PC-9 (cell line): ENCODE results near the gene NCLN. TPM values are rescaled to one million over a fixed set of nuclear protein-coding genes. Genes with fewer than 3 reads are reported as not detected.

ENCODE experiments used
- BruUV-seq: library from RNA; stranded (reverse); fragments of 400-500 nt; replicated peaks from 2 replicates; lab custom pipeline; 2021; lab: Mats Ljungman, UMichigan
- CTCF ChIA-PET: fragments of 300-600 bp; sonication (Branson Sonifier 250); formaldehyde crosslinking; loops from one replicate; lab custom pipeline; 2022; ENCODE audit warnings: antibody characterized with exemption; lab: Charles Lee
- POLR2A ChIA-PET: fragments of 300-600 bp; sonication (Branson Sonifier 250); formaldehyde crosslinking; loops from one replicate; lab custom pipeline; 2022; ENCODE audit warnings: antibody characterized with exemption; ENCODE audit not compliant: unreplicated experiment; lab: Charles Lee
- DNase-seq, 2 experiments: peaks; one replicate each; pipeline versions ENCODE4 v3.0.0 to v3.0.0-alpha.2; 2015 to 2022; ENCODE audit warnings: mixed read lengths in 1 of 2
- H2AFZ ChIP-seq: fragments of 200-600 bp; sonication (generic); 2 replicates; pipeline ENCODE4 v1.8.1; 2017; ENCODE audit warnings: antibody characterized with exemption
- H3F3A ChIP-seq: fragments of 200-600 bp; sonication (generic); 2 replicates; pipeline ENCODE4 v1.8.1; 2017; ENCODE audit warnings: antibody characterized with exemption, mild to moderate bottlenecking, low read depth; ENCODE audit not compliant: insufficient read depth
- H3K27ac ChIP-seq: fragments of 200-600 bp; sonication (generic); 2 replicates; pipeline ENCODE4 v1.6.1; 2016; ENCODE audit warnings: mixed run types
- H3K27me3 ChIP-seq: fragments of 200-600 bp; sonication (generic); 2 replicates; pipeline ENCODE4 v1.6.1; 2016; ENCODE audit warnings: low read depth, mixed run types; ENCODE audit not compliant: insufficient read depth
- H3K36me3 ChIP-seq: fragments of 200-600 bp; sonication (generic); 2 replicates; pipeline ENCODE4 v1.6.1; 2016; ENCODE audit warnings: low read depth, mixed run types
- H3K4me1 ChIP-seq: fragments of 200-600 bp; sonication (generic); replicated peaks from 2 replicates; pipeline ENCODE4 v1.6.1; 2016; ENCODE audit warnings: mixed run types; ENCODE audit not compliant: insufficient read depth
- H3K4me2 ChIP-seq: fragments of 200-600 bp; sonication (generic); 2 replicates; pipeline ENCODE4 v1.6.1; 2017; ENCODE audit warnings: mixed run types
- H3K4me3 ChIP-seq: fragments of 200-600 bp; sonication (generic); 2 replicates; pipeline ENCODE4 v1.6.1; 2016; ENCODE audit warnings: mixed run types
- H3K79me2 ChIP-seq: fragments of 200-600 bp; sonication (generic); 2 replicates; pipeline ENCODE4 v1.6.1; 2017; ENCODE audit warnings: low read depth, mixed run types
- H3K9me2 ChIP-seq: fragments of 200-600 bp; sonication (generic); 2 replicates; pipeline ENCODE4 v1.8.1; 2017; ENCODE audit warnings: mild to moderate bottlenecking; ENCODE audit not compliant: insufficient read depth
- H3K9me3 ChIP-seq: fragments of 200-600 bp; sonication (generic); 2 replicates; pipeline ENCODE4 v1.8.1; 2016; ENCODE audit warnings: low read depth; ENCODE audit not compliant: insufficient read depth
- H4K20me1 ChIP-seq: fragments of 200-600 bp; sonication (generic); 2 replicates; pipeline ENCODE4 v1.8.1; 2017; ENCODE audit not compliant: insufficient read depth
- EZH2 ChIP-seq: fragments of 200-600 bp; sonication (generic); IDR thresholded peaks from 2 replicates; pipeline ENCODE4 v1.8.0; 2017; ENCODE audit warnings: antibody characterized with exemption, low read depth
- intact Hi-C: fragments of 100-400 bp; cut with micrococcal nuclease; formaldehyde crosslinking; loops from one replicate; pipeline ENCODE4 v1.10.0; 2022; ENCODE audit not compliant: unreplicated experiment
- total RNA-seq: library from RNA; stranded (reverse); gene quantifications from 2 replicates; pipeline ENCODE4 v1.2.3, GENCODE V29; 2021
- TF ChIP-seq, protein P1 (sequence below): fragments of 200-600 bp; sonication (generic); conservative IDR thresholded peaks from 2 replicates; pipeline ENCODE4 v1.6.1; 2017; ENCODE audit warnings: mixed run types, antibody characterized with exemption, mild to moderate bottlenecking, moderate library complexity

The NCLN gene
- total RNA-seq, 1 experiment from 2014 or later = 61.4 TPM

DNA sequence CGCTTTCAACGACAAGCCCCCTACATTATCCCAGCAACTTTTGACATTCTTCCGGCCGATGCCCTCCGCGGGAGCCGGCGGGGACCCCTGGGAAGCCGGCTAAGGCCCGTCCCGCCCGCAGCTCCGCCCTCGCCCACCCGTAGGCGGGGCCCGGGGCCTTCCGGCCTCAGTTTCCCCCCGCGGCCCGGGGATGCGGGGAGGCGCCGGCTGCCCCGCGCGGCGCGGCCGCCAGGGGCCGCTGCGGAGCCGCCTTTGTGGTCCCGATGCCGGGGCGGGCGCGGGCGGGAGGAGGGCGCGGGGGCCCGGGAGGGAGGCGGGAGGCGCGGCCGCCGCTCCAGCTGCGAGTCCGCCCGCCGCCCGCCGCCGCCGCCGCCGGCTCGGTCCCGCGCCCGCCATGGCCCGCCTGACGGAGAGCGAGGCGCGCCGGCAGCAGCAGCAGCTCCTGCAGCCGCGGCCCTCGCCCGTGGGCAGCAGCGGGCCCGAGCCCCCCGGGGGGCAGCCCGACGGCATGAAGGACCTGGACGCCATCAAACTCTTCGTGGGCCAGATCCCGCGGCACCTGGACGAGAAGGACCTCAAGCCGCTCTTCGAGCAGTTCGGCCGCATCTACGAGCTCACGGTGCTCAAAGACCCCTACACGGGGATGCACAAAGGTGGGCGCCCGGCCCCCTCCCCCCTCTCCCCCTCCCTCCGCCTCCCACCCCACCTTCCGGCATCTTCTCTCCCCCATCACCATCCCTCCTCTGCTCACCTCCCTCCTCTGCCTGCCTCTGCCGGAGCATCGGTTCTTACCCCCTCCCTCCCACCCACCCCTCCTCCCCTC, 38.8 kb downstream of the NCLN start, which contains the start of gene CELF5:
Gene CELF5, plus strand, starts transcription at position 316 of the 823 bp plus-strand sequence. Its CDS starts 79 bp downstream, at position 395.
- ChIA-PET POLR2A (no interaction called here), CTCF (no interaction called here)
- no peaks in the 10 kb centered on the region for H3K9me3 ChIP-seq
- intact Hi-C loops = no loop called here
- peak in 1 of 2 experiments; percentile 38 for DNase-seq
- H3K4me1 ChIP-seq = no peaks in the 10 kb centered on the region
- H4K20me1 ChIP-seq = no peaks in the 10 kb centered on the region
- no peaks in the 10 kb centered on the region for H3K9me2 ChIP-seq
- no peak within 1 kb of the TSS for H3K4me3 ChIP-seq
- no peaks in the 10 kb centered on the region for H3F3A ChIP-seq
- H3K79me2 ChIP-seq = no peaks in the 10 kb centered on the region
- H3K27ac ChIP-seq = no peak within 1 kb of the TSS
- BruUV-seq = no TSS peak
- TF ChIP-seq, protein P1, sequence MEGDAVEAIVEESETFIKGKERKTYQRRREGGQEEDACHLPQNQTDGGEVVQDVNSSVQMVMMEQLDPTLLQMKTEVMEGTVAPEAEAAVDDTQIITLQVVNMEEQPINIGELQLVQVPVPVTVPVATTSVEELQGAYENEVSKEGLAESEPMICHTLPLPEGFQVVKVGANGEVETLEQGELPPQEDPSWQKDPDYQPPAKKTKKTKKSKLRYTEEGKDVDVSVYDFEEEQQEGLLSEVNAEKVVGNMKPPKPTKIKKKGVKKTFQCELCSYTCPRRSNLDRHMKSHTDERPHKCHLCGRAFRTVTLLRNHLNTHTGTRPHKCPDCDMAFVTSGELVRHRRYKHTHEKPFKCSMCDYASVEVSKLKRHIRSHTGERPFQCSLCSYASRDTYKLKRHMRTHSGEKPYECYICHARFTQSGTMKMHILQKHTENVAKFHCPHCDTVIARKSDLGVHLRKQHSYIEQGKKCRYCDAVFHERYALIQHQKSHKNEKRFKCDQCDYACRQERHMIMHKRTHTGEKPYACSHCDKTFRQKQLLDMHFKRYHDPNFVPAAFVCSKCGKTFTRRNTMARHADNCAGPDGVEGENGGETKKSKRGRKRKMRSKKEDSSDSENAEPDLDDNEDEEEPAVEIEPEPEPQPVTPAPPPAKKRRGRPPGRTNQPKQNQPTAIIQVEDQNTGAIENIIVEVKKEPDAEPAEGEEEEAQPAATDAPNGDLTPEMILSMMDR = peak; percentile 50
- no peak for TF ChIP-seq EZH2
- no peaks in the 10 kb centered on the region for H3K36me3 ChIP-seq
- no peak within 1 kb of the TSS for H2AFZ ChIP-seq
- H3K4me2 ChIP-seq = no peak within 1 kb of the TSS; the same call in 1 of the 2 replicates
- H3K27me3 ChIP-seq = 0 out of 2 replicates have a peak, but pooled peaks cover 8% of the 10 kb centered on the region

DNA sequence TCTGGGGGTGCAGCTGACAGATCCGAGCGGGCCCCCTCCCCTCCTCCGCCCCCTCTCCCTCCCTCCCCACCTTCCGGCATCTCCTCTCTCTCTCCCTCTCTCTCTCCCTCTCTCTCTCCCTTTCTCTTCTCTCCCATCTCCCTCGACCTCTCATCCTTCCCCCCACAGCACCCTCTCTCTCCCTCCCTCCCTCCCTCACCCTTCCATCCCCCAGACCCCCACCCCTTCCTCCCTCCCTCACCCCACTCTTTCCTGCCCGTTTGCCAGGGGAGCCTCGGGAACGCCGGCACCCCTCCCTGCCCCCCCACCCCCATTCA, 39.4 kb downstream of the NCLN start:
- POLR2A ChIA-PET = no interaction called here

DNA sequence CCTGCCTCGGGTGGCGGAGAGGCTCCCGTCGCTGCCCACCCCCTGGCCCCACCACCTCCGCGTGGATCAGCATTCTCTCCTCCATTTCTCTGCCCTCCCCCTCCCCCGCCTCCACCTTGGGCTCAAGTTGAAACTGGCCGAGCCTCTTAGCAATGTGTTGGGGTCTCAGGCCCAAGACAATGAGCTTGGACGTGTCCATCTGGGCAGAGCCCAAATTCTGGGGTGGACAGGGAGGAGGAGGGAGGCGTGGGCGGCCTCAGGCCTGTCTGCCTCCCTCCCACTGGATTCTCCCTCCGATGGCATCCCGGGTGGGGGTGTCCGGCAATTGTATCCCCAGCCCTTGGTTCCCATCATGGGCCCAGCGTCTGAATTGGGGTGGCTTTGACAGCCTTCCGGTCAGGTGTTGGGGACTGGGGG, 40.0 kb downstream of the NCLN start:
- no peaks in the 10 kb centered on the region for H3K36me3 ChIP-seq
- H2AFZ ChIP-seq = no peak overlapping the region
- no peaks in the 10 kb centered on the region for H4K20me1 ChIP-seq
- H3K27me3 ChIP-seq = 0 out of 2 replicates have a peak, but pooled peaks cover 8% of the 10 kb centered on the region
- H3K79me2 ChIP-seq = no peaks in the 10 kb centered on the region
- H3K27ac ChIP-seq = no peak overlapping the region
- H3K9me3 ChIP-seq = no peaks in the 10 kb centered on the region
- no TSS peak for BruUV-seq
- no peak overlapping the region for H3K4me3 ChIP-seq
- CTCF ChIA-PET = no interaction called here
- intact Hi-C loops = no loop called here
- TF ChIP-seq EZH2 = no peak
- TF ChIP-seq, protein P1 = no peak
- H3K9me2 ChIP-seq = no peaks in the 10 kb centered on the region
- no peaks in the 10 kb centered on the region for H3K4me1 ChIP-seq
- H3F3A ChIP-seq = no peaks in the 10 kb centered on the region
- POLR2A ChIA-PET = no interaction called here
- no peak overlapping the region for H3K4me2 ChIP-seq
- no peak for DNase-seq

More for the DNA sequence above, 39.4 kb downstream of the NCLN start:
- intact Hi-C loops = no loop called here
- Histone ChIP-seq H3F3A (no peaks in the 10 kb centered on the region), H3K9me3 (no peaks in the 10 kb centered on the region), H3K27ac (no peak overlapping the region), H3K79me2 (no peaks in the 10 kb centered on the region), H3K27me3 (0 out of 2 replicates have a peak, but pooled peaks cover 8% of the 10 kb centered on the region), H3K9me2 (no peaks in the 10 kb centered on the region), H3K4me3 (no peak overlapping the region), H3K4me1 (no peaks in the 10 kb centered on the region), H2AFZ (no peak overlapping the region), H3K36me3 (no peaks in the 10 kb centered on the region), H3K4me2 (no peak overlapping the region), H4K20me1 (no peaks in the 10 kb centered on the region)
- no TSS peak for BruUV-seq
- CTCF ChIA-PET = no interaction called here
- no peak for DNase-seq
- no peak for TF ChIP-seq EZH2
- TF ChIP-seq, protein P1 = no peak
